ENCODE results near the gene HCK.

The HCK gene

GRCh38 chr20:32052090-32052777 is at the start of gene HCK:
HCK (plus strand) TSS chr20:32052242.
- DNase-seq, result no peak

- no peak for DNase-seq
Measured at GRCh38 chr20:32003325-32003724, 48.7 kb upstream of the HCK start.

GRCh38 chr20:32004963-32005362 is 47.1 kb upstream of the HCK start:
- no peak for DNase-seq

- no peak for DNase-seq
Measured at GRCh38 chr20:32006053-32006452, 46.0 kb upstream of the HCK start.

GRCh38 chr20:32006841-32007786 is 44.9 kb upstream of the HCK start:
- no peak for DNase-seq

- DNase-seq, result no peak
Measured at GRCh38 chr20:32007787-32008616, 44.0 kb upstream of the HCK start.

- no peak for DNase-seq
Measured at GRCh38 chr20:32009564-32009963, 42.5 kb upstream of the HCK start.

GRCh38 chr20:32010101-32010500 is 41.9 kb upstream of the HCK start, which contains the start of gene CCM2L:
CCM2L (plus strand) TSS chr20:32010438; CDS start chr20:32010455, 17 bp downstream.
- DNase-seq, result no peak

GRCh38 chr20:32010666-32011065 is 41.4 kb upstream of the HCK start:
- DNase-seq, result no peak

- DNase-seq, result no peak
Measured at GRCh38 chr20:32012159-32012688, 39.8 kb upstream of the HCK start.

GRCh38 chr20:32013326-32013725 is 38.7 kb upstream of the HCK start:
- no peak for DNase-seq

- DNase-seq, result peak; percentile 74
Measured at GRCh38 chr20:32017711-32018251, 34.3 kb upstream of the HCK start.

- peak; percentile 59 for DNase-seq
Measured at GRCh38 chr20:32018269-32019155, 33.5 kb upstream of the HCK start.

- no peak for DNase-seq
Measured at GRCh38 chr20:32019156-32019510, 32.9 kb upstream of the HCK start.

GRCh38 chr20:32019563-32020463 is 32.2 kb upstream of the HCK start:
- no peak for DNase-seq

- DNase-seq, result no peak
Measured at GRCh38 chr20:32021091-32021490, 31.0 kb upstream of the HCK start.

- no peak for DNase-seq
Measured at GRCh38 chr20:32024683-32025295, 27.3 kb upstream of the HCK start.

- DNase-seq, result no peak
Measured at GRCh38 chr20:32027643-32028042, 24.4 kb upstream of the HCK start.

- no peak for DNase-seq
Measured at GRCh38 chr20:32028647-32029372, 23.2 kb upstream of the HCK start.

Data from CD4-positive, alpha-beta T cell treated with Interleukin-6 for 4 hours (primary cell).